Skin of body (tissue), 2 donors: ENCODE results near the gene TTC12. TPM values are rescaled to one million over a fixed set of nuclear protein-coding genes. Genes with fewer than 3 reads are reported as not detected.

ENCODE experiments used
- DNase-seq: peaks from one replicate; lab custom pipeline; 2025; lab: John Stamatoyannopoulos, UW
- total RNA-seq: library from RNA; depleted of rRNA; stranded (reverse); fragments of >200 nt; gene quantifications from one replicate; pipeline ENCODE4 v1.2.3, GENCODE V29; 2014

The TTC12 gene
- total RNA-seq, 1 donor from 2014 or later: 15.7 TPM

DNA sequence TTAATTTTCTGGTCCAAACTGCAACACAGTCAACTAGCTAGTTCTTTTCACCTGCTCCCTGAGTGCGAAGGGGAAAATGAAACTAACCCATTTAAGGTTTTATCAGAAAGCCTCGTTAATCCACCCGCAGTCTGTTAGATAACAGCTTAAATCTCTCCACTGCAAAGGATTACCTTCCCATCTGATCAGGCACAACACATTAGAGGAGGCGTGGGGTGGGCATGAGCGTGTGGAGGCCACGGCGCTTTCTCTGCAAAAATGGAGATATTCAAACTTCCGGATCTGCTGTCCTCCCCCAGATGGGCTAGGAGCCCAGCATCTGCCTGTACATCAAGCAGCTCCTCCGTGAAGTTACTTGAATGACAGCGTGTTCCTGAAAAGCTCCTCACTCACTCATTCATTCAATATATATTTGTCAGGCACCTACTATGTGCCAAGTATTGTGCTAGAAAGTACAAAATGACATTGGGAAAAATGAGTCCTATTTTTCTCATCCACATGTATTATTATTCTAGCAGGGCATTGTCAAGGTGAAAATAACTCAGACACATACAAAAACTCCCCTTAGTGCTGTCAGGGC, 59.7 kb downstream of the TTC12 start:
- DNase-seq: no peak

DNA sequence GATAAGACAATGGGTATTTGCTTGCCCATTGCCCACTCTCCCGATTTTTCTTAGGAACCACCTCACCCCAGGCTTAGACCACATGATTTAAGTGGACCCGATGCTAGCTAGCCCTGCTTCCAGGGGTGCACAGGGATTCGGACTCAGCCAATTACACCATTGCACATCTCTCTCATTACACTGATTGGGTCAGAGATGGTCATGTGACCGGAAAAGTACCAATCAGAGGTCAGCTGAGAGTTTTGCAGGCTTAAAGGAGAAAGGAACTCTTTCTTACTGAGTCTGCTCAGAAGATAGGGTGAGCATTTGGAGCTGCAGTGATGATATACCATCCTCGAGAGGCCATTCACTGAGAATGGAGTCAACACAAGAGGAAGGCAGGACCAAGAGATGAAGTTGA, 61.0 kb downstream of the TTC12 start:
- no peak for DNase-seq

DNA sequence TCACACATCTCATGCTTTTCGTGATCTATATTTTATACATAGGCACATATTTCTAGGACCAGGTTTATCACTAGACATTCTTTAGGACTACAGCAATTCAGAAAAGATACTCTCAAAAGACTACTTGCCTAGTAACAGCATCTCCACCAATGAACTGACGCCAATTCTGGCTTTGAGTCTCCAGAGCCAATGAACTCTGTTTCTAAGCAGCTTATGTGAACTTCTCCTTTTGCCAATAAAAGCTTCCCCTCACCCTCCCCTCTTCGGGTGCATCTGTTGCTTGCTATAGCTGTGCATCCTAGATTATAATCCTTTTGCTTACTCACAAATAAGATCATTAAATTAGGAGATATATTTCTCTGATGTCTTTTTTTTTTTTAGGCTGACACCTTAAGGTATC, 61.8 kb downstream of the TTC12 start:
- peak; percentile 29 for DNase-seq

GRCh38 chr11:113377681-113378412, 63.5 kb downstream of the TTC12 start:
- peak; percentile 60 for DNase-seq

- DNase-seq: no peak
Observed at GRCh38 chr11:113378692-113379091, 64.3 kb downstream of the TTC12 start.

DNA sequence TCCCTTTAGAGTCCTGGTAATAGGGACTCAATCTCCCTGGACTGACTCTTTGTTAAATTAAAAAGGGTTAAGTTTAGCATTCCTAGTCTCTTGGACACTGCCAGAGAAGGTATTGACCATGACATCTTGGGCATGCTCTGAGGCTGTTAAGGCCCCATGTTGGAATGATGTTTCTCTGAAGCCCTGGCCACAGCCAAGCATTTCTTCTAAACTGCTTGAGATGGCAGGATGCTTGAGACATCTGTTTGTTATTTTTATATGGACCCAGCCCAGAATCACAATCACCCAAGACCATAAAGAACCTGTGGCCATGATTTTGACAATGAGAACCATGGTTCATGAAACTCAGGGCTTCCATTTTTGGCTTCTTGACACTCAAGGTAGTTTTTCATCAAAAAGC, 67.7 kb downstream of the TTC12 start:
- no peak for DNase-seq

DNA sequence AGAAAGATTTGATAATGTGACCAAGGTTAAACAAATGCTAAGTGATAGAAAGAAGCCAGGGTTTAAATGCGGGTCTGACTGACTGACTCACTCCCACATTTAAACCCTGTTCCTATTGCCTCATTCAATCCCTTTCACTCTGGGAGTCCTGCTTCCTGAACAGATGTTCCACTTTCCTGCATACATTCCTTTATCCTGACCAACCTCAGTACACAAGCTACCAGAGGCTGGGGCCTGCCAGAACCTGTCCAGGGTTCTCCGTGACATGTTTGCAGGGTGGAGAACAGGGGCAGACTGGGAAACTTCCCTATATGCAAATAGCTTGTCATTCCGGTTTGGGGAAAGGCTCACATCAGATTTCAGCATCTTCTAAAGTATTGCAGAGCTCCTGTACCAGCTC, 70.2 kb downstream of the TTC12 start:
- peak; percentile 37 for DNase-seq

- DNase-seq: no peak
Observed at GRCh38 chr11:113385749-113386148, 71.4 kb downstream of the TTC12 start.

- no peak for DNase-seq
Observed at GRCh38 chr11:113386866-113387265, 72.5 kb downstream of the TTC12 start.

DNA sequence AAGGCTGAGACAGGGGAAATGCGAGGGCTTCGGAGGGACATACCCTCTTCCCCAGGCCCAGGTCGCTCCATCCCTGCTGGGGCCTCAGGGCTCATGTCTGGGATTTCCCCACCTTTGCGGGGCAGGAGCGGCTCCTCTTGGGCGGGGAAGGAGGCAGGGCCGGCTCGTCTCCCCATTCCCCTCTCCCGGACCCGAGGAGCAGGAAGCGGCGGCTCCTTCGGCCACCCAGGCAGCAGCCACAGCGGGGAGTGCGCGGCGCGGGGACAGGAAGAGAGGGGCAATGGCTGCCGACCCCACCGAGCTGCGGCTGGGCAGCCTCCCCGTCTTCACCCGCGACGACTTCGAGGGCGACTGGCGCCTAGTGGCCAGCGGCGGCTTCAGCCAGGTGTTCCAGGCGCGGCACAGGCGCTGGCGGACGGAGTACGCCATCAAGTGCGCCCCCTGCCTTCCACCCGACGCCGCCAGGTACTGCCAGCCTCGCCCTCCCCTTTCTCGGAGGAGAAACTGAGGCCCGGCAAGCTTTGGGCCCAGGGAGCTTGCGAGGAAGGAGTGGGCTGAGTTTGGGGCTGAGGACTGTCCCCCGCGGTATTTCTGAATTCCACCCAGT, 73.3 kb downstream of the TTC12 start, which contains the start of gene ANKK1:
Gene ANKK1 (plus strand): TSS at position 175 of the 607 bp plus-strand sequence. CDS start 106 bp downstream, at position 281.
- no peak for DNase-seq

DNA sequence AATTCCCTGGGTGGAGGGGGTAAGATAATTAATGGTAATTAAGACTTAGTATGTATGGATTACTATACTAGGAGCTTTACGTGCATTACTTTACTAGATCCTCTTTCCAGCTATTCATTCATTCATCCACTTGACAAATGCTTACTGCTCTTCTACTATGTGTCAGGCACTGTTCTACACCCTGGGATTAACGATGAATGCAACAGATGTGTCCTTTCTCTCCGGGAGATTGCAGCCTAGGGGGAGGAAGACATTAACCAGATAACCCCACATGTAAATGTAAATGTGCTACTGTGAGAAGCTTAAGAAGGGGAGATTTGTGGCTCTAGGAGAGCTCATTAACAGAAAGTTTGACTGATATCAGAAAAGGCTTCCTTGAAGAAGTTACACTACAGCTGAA, 74.9 kb downstream of the TTC12 start:
- no peak for DNase-seq

DNA sequence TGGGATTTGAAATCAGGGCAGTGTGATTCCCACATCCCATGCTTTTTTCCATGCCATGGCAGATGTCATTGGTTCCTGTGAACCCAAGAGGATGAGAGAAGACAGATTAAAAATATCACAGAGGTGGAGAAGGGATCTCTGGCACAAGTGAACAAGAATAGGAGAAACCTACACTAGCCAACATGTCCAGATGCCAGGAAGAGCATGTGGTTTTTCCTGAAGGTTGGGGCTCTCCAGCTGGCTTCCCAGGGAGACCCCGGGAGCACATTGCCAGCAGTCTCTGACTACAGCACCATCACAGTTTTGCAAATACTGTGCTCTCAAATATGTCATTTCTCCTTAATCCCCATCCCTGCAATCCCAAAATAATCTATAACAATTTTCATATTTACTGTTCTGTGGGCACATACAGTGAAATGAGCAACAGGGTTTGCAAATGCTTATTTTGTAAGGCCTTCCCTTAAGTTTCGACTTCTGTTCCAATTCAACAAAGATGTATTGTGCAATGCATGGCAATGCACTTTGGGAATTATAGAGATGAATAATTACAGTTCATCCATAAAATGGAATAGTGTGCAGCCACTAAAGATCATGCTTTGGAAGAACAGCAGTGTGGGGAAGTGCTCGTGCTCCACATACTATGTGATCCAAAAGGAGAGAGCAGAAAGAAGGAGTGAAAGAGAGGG, 78.0 kb downstream of the TTC12 start:
- DNase-seq: no peak

- no peak for DNase-seq
Observed at GRCh38 chr11:113393501-113393985, 79.2 kb downstream of the TTC12 start.

- DNase-seq: no peak
Observed at GRCh38 chr11:113394919-113395318, 80.5 kb downstream of the TTC12 start.

GRCh38 chr11:113395782-113396336, 81.5 kb downstream of the TTC12 start:
- no peak for DNase-seq

GRCh38 chr11:113396690-113397089, 82.3 kb downstream of the TTC12 start:
- no peak for DNase-seq

GRCh38 chr11:113397212-113397611, 82.8 kb downstream of the TTC12 start:
- no peak for DNase-seq

DNA sequence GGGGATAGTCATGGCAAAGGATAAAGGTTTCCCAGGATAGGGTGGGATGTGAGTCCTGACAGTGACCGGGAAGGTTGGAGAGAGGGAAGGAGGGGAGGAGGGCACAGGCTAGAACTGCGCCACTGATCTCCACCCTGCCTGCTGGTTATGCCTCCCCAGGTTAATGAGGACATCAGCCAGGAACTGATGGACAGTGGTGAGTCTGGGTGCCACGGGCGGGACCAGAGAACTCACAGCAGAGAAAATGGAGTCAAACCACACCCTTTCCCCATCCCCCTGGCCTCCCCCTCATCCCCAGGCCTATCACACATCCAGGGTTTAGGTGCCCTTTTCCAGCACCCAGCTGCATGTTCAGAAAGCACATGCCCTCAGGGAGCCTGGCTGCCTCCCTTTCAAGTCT, 83.4 kb downstream of the TTC12 start:
- no peak for DNase-seq

- DNase-seq: no peak
Observed at GRCh38 chr11:113398669-113399430, 84.5 kb downstream of the TTC12 start.

DNA sequence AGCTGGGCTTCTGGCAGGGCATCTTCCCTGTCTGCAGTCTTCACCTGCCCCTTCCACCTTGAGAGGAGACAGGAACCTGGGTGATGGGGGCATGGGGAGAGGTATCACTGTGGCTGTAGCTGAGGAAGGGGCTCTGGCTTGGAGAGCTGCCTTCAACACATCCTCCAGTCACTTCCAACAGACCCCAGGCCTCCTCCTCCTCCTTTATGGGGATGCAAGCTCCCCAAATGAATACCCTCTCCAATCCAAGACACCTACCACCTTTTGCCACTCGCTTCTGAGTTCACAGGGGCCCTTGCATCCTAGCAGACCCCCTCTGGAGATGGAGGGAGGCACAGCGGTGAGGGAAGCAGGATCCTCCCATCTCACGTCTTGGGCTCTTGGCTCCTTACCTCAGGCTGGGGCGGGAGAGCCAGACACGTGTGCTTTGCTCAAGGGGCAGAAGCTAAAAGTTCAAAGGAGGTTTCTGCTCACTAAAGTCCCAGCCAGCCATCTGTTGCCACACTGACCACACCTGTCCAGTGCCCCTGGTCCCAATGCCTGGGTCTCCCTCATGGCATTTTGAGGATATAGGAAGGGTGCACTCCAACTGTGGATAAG, 86.3 kb downstream of the TTC12 start:
- DNase-seq: no peak

GRCh38 chr11:113401718-113402117, 87.3 kb downstream of the TTC12 start:
- no peak for DNase-seq
